ENCODE data around the gene DSTN.

Gene DSTN

DNA sequence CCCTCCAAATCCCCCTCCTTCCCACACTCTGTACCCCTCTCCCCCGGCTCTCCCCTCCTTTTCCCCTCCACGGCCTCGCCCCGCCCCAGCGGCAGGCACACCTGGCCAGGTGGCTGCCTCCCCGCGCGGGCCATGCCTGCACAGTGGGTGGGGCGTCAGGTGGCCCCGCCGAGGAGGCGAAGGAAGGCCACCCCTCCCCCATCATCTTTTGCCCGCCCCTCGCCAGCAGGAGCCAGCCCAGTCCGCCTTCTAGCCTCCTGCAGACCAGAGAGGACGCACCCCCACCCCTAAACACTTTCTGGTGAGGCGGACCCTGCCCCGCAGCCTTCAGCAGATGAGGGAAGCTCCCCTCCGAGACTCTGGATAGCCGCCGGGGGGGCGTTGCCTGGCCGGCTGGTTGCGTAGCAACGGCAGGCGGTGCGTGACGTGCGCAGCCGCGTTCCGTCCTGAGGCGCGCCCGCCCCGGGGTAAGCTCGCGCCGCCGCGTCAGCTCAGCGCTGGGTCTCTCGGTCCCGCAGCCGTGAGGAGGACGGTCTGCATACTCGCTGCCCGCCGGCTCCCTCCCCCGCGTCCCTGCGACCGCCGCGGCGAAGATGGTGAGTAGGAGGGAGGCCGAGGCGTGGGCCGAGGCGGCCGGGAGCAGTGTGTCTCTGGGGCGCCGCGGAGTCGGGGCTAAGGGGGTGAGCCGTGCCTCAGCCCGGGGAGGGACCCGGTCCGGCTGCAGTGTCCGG, at the start of gene DSTN:
TSS of gene DSTN (plus strand) at position 460 of the 731 bp plus-strand sequence. CDS start at position 594, 134 bp downstream.
- DNase-seq, result peak; percentile 86 to 97 (median 96)

DNA sequence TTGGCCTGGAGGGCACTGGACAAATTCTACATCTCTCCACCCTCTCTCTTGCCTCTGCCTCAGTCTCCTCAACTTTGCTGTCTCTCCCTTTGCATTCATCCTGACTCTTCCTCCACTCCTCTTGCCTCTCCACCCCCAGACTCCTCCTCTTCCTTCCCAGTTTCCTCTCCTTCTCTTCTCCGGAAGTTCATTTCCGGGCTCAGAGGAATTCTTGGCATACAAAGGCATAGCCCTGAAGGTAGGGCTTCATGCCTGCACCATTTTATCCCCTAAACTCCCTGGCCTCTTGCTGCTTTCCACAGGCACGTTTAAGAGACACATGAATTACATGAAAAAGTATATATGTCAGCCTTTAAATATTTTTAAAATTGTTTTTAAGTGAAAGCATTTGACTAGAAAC, 49.3 kb upstream of the DSTN start:
- no peak for DNase-seq

DNA sequence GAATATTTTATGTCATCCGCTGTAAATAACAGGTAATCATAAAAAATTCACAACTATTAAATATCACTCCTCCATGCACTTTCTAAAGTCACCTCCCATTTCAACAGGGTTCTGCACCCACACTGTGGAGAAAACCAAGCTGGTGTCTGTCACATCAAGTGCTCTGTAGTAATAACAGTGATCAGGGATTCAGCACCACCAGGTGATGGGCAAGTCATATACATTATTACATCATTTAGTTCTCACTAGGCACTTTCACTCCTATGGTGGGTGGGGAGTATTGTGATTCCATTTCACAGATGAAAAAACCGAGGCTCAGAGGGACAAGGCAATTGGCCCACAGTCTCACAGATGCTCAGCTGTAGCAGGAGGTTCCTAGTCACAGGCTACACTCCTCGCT, 47.3 kb upstream of the DSTN start:
- no peak for DNase-seq

DNA sequence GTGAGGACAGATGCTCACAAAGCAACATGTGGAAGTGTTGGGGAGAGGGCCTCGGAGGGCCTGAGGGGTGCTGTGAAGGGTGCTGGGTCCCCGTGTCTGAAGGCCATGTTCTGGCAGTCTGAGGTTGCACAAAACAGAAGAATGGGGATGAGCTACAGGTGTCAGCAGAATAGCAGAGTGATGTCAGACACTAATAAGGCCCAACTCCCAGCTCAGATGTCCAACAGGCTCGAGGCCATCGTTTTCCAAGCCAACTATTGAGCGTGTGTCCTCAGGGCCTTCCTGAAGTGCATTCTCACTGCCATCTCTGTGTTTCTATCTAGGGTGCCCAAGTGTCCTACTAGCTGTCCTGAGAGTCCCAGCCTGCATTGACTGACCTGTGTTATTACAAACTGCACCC, 46.5 kb upstream of the DSTN start:
- no peak for DNase-seq

DNA sequence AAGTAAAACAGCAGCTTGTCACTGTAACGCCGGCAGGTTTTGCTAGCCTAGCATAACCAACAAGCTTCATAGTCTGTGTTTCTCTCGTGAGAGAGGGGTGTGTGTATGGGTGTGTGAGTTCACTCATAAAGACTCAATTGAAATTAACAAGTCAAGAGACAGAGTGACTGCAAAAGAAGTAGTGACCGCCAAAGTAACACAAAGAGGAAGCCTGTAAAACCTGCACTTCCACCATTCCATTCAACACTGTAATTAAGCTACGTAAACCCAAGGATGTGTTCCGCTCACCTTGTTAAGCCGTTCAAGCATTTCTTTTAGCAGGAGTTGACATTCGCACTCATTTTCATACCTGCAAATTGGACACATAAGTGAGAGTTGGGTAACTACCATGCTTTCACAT, 45.3 kb upstream of the DSTN start:
- DNase-seq, result peak in 1 of 3 experiments; percentile 40

DNA sequence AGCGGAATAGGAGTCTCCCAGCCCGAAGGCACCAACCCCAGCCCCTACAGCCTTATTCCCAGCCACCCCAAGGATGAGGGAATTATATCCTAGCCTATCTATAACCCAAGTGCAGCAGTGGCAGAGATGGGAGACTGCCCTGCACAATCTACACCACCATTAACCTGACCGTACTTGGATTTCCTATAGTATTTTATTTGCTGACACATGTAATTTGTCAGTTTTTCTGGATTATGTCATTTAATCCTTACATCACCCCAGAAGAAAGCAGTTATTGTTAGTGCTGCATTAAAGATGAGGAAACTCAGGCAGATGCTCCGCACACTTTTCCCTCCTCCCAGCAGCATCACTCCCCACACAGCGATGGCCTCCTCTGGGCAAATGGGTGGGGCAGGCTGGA, 44.7 kb upstream of the DSTN start:
- DNase-seq, result no peak

DNA sequence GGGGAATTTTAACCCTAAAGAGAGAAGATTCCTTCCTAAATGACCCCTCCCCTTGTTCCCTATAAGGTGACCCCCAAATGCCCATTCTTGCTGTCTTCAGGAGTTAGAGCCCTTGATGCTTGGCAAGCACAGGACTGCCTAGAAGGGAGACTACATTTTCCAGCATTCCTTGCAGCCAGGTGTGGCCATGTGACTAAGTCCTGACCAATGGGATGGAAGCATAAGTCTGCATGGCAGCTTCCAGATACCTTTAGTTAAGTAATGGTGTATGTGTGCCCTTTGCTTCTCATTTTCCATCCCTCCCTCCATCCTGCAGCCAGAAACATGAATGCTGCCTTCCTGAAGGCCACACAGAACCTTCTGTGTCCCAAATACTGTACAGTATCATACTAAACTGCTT, 44.2 kb upstream of the DSTN start:
- DNase-seq, result peak in 2 of 3 experiments; percentile 36 to 38

DNA sequence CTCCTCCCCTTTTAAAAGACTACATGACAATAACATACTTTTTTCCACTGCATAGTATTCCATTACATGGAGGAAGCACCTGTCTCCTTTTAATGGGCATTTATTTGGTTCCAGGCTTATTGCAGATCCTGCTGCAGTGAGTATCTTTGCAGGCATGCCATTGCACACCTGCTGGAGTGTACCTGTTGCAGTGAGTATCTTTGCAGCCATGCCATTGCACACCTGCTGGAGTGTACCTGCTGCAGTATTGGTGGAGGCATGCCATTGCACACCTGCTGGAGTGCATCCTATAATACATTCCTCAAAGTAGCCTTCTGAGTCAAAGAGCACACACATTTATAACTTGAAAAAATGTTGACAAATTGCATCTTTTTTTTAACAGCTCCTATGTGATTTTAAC, 40.3 kb upstream of the DSTN start:
- DNase-seq, result no peak

DNA sequence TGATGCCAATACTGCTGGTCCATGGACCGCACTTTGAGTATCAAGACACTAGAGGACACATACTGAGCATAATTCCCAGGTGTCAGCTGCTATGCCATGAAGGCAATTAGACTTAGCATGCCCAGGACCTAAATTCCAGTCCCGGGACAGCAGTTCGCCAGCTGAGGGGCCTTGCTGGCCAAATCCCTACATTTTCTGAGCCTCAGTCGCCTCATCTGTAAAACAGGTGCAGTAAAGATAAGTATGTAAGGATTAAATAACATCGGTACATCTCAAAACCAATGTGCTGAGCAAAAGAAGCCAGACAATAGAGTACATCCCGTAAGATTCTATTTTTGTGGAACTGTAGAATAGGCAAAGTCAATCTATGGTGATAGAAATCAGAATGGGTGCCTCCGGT, 39.7 kb upstream of the DSTN start:
- DNase-seq, result no peak

DNA sequence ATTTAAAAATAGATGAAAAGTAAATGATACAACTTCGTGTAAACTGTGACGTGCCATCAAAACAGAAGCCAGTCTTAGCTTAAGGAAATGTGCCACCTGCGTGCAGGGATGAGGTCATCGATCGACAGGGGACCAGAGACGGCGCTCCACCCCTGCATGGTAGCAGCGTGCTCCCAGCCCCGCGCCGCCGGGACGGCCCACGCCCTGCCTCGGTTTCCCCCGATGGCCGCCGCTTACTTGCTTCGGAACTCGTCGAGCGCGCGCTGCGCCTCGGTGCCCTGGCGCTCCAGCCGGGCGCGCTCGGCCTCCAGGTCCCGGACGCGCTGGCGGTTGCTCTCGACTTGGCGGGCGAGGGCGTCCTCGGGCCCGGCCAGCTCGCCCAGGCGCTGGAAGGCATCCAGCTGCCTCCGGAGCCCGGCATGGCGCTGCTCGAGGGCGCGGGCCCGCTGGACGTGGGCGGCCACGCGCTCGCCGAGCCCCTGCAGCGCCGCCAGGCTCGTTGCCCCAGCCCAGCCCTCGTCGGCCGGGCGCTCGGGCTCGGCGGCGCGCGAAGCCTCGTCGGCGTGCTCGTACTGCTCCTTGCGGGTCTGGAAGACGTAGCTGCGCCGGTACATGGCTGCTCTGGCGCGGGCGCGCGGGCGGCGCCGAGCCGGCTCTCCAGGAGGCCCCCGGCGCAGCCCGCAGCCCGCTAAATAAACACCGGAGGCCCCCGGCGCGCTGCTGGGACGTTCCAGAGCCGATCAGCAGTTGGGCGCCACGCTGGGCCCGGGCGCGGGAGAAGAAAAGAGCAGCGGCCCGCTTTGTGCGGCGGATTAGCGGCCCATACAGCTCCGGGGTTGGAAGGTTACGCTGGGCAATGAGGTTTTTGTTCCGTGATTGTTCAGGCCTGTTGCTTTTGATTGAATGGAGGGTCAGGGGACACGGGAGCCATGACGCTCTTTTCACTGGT, 38.9 kb upstream of the DSTN start, which contains the start of gene BFSP1:
TSS of gene BFSP1 (minus strand) at position 664 of the 949 bp plus-strand sequence. CDS start at position 614, 50 bp downstream.
- peak; percentile 49 to 90 (median 87) for DNase-seq

DNA sequence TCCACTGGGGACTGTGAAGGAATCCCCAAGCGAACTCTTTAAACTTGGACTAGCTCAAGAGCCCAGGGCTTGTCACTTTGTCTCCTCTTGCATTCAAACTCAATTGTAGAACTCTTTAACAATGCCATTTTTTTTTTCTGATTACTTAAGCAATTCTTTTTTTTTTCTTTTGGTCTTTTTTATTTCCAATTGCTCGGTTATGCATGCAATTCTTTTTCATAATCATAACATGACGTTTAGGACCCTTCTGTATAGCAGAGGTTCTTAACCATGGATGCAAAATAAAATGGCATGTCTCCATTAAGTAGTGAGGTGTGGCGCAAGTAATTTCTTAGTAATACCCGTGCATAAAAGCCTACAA, 38.2 kb upstream of the DSTN start:
- DNase-seq, result no peak

DNA sequence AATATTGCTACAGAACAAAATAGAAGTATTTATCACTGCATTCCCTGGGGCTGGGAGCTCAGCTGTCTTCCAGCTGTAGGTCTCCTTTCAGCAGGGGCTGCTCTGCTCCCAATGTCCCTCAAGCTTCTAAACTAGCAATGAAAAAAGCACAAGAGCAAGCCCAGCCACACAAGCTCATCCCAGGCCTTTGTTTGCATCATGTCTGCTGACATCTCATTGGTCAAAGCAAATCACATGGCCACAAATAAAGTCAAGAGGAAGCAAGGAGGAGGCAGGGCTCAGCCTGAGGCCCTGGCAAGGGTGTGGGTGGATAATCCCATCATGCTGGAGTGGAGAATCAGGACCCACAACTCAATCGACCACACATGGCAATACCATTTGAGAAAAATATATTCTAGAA, 36.5 kb upstream of the DSTN start:
- peak; percentile 14 to 52 (median 35) for DNase-seq

DNA sequence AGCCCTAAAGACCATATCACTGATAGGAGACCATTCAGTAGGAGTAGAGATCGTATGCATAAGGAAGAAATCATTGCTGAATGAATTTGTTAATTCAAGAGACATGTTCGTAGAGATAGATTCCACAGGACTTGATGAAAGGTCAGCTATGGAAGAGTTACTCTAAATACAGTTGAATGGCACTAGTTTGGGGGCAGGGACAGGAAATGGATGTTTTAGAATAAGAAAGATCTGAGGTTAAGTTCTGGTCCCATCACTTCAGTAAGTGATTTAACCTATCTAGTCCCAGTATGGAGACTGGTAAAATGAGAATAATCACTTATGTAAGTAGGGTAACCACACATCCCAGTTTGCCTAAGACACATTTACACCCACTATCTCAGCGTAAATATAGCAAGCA, 35.8 kb upstream of the DSTN start:
- no peak for DNase-seq

DNA sequence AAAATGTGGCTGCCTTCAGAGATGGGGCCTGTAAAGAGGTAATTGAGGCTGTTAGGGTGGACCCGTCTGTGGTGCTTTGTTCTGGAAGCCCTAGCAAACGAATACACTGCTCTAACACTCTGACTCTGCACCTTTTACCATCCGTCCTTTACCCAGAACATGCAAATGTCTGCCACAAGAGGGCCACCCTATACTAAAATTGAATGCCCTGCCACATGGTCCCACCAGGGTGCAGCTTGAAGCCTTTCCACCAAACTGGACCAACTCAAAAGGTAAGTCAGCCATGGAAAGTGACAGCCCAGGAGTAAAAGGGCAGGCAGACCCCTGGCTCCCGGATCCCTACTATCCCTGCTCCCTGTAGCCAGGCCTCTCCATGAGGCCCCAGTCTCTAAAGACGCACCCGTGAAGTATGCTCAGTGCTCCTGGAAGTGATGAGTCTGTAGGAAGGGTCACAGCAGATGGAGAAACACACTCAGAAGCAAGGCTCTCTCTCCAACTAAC, 32.9 kb upstream of the DSTN start:
- peak; percentile 51 to 83 (median 63) for DNase-seq

DNA sequence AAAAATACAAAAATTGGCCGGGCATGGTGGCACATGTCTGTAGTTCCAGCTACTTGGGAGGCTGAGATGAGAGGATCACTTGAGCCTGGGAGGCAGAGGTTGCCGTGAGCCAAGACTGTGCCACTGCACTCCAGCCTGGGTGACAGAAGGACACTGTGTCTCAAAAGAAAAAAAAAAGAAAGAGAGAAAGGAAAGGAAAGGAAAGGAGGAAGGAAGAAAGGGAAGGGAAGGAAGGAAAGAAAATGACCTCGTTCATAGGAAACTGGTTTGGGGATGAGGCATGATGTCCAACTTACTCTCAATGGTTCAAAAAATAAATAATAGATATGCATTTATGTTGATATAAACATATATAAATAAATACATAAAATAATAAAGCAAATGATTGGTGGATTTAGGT, 31.9 kb upstream of the DSTN start:
- no peak for DNase-seq

DNA sequence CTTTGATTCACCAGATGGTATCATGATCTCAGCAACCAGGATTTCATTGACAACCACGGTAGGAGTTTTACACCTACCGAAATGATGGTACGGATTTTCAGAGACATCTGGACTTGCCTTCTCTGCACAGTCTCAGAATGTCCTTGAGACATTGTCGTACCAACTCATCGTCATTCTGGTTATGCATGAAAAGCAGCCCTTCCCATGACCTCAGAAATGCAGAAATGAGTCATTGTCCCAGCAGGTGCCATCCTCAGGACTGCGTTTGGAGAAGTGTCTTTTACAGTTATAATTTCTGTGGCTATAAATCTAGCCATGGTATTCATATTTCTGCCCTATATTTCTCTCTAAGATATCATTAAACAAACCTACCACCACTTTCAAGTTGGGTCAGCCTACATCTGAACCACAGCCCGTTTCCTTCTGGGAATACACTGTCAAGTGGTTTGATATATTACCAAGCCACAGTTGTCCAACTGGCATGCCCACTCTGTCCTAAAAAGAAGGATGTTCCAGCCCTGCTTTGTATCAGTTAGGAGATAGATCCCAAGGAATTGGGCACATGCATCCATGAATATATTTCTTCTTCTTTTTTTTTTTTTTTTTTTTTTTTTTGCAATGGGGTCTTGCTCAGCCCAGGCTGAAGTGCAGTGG, 31.2 kb upstream of the DSTN start:
- DNase-seq, result peak in 1 of 3 experiments; percentile 51

DNA sequence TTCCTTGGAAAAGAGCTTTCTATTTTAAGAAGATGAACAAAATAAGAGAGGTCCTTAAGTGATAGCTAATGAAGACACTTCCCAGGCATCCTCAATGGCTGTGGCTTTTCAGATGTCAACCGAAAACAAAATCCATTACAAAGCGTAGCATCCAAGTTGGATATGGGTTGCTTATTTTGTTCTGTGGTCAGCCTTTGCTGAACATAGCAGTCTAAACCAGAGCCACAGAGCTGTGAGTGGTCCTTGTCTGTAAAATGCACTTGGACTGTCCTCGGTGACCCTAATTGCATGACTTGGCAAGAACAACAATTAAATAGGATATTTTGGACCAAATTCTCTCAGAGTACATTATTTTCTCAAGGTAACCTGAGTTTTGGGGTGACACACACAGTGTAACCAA, 28.3 kb upstream of the DSTN start:
- no peak for DNase-seq

DNA sequence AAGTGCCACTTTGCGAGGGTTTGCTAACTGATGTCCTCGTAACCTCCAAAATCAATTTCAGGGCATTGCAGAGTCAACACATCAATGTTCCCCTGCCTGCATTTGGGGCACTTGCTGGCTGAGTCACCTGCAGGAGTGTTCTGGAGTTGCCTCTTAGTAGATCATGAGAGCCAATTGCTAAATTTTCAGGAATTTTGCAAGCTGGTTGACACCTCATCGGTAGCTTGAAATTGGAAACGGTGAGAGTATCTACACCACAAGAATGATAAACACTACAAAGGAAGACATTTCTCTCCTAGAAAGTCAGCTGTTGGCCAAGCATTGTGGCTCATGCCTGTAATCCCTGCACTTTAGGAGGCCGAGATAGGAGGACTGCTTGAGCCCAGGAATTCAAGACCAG, 27.9 kb upstream of the DSTN start:
- DNase-seq, result no peak

DNA sequence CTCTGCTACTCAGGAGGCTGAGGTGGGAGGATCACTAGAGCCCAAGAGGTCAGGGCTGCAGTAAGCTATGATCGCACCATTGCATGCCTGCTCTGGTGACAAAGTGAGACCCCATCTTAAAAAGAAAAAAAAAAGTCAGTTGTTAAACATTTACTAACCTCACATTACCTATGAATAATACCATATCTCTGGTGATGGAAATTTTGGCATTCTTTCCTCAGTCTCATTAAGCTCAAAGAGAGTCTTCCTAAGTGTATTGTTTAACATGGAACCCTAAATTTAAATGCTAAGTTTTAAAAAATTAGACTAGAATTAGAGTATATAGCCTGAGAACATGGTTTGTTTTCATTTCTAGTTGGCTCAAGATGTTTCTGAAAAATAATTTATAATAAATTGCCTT, 27.4 kb upstream of the DSTN start:
- no peak for DNase-seq

DNA sequence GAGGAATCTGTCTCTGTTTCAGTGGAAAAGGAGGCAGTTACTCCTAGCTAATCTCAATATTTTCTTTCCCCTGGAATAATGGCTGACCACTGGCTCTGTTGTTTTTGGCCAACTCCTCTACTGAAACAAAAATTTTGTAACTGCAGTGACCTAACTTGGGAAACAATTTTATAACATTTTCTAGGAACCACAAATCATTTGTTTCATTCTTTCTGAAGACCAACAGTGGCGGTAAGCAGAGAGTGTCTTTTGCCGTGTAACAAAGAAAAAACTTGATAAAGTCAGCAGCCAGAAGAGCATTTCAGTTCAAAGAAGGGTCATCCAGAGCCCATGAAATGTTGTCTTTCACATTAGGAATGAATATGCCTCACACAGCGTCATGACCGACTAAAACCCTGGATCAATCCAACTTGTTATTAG, 26.9 kb upstream of the DSTN start:
- no peak for DNase-seq

DNA sequence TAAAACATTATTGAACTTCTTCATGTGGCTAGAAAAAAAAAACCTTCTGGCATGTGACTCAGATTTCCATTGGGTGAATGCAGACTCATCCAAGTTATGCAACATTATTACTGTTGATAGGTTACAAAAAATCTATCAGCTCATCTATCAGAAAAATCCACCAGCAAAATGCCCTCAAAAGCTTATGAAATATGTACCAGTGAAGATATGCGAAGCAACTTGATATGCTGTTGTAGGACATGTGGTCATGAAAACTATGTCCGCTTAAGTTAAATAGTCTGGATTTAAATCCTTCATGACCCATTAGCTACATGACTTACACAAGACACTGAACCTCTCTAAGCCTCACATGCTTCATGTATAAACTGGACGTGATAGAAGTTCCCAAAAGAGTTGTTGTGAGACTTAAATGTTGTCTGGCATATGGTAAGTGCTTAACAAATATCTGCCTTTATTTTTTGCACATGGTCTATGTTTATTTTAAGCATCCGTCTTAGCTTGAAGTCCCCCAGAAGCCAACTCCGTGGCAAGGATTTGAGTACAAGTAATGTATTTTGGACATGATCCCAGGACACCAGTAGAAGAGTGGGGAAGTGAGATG, 26.2 kb upstream of the DSTN start:
- no peak for DNase-seq

DNA sequence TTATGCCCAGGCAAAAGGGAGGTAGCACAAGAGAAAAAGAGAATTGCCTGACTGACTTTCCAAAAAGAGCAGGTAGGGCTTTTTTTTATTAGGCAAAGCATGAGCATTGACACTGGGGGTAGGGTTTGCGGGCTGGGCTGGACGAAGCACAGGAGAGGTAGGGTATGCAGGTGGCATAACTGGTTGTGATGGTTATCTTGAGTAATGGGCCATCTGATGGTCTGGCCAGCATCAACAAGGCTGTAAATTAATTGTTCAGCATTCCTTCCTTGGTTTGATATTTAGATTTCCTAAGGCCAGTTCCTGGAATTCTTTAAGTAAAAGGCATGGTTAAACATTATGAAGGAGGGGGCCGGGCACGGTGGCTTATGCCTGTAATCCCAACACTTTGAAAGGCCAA, 24.7 kb upstream of the DSTN start:
- DNase-seq, result no peak

DNA sequence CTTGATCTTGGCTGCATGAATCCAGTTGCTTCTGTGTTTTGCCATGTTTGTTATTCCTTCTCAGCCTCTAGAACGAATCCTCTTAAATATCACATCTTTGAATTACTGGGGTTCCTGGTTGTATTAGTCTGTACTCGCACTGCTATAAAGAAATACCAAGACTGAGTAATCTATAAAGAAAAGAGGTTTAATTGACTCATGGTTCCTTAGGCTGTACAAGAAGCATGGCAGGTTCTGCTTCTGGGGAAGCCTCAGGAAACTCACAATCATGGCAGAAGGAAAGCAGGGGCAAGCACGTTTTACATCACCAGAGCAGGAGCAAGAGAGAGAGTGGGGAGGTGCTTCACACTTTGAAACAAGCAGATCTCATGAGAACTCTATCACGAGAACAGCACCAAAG, 20.7 kb upstream of the DSTN start:
- DNase-seq, result no peak

All from NCI-H1417 (cell line).